LNCAP (cell line): ENCODE results near the gene CACNB1.

Source experiments
- TF ChIP-seq, protein P1 (sequence below): fragments of 450-650 bp; IDR thresholded peaks from 2 replicates; pipeline ENCODE4 v1.5.1; 2017; ENCODE audit warnings: mild to moderate bottlenecking

CACNB1 gene

GRCh38 chr17:39238311-39238972 is 41.0 kb upstream of the CACNB1 start:
- TF ChIP-seq, protein P1, sequence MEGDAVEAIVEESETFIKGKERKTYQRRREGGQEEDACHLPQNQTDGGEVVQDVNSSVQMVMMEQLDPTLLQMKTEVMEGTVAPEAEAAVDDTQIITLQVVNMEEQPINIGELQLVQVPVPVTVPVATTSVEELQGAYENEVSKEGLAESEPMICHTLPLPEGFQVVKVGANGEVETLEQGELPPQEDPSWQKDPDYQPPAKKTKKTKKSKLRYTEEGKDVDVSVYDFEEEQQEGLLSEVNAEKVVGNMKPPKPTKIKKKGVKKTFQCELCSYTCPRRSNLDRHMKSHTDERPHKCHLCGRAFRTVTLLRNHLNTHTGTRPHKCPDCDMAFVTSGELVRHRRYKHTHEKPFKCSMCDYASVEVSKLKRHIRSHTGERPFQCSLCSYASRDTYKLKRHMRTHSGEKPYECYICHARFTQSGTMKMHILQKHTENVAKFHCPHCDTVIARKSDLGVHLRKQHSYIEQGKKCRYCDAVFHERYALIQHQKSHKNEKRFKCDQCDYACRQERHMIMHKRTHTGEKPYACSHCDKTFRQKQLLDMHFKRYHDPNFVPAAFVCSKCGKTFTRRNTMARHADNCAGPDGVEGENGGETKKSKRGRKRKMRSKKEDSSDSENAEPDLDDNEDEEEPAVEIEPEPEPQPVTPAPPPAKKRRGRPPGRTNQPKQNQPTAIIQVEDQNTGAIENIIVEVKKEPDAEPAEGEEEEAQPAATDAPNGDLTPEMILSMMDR, result no peak

- TF ChIP-seq, protein P1, result no peak
Observed at GRCh38 chr17:39237586-39237985, 40.1 kb upstream of the CACNB1 start.

GRCh38 chr17:39236981-39237441 is 39.5 kb upstream of the CACNB1 start:
- TF ChIP-seq, protein P1, result no peak

DNA sequence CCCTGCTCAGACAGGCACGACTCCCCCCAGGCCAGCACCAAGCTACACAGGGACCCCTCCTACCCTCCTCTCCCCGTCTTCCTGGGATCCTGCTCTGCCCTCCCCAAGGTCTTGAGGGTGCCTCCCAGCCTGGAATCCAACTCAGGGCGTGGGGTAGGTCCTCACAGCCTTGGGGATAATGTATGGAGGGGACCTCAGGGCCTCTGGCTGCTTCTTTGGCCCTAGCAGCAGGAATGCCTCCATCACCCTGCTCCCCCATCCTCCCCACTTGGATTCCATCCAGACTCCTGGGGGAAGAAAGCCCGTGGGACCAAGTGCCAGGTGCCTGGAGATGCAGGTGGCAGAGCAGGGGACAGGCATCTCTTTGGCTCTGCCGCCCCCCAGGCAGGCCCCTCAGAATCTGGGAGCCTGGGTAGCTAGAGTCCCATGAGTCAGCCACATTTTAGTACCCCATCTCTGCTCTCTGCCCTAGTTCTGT is 39.0 kb upstream of the CACNB1 start:
- TF ChIP-seq, protein P1, result no peak

- TF ChIP-seq, protein P1, result peak; percentile 86
Observed at GRCh38 chr17:39235555-39236449, 38.3 kb upstream of the CACNB1 start.

DNA sequence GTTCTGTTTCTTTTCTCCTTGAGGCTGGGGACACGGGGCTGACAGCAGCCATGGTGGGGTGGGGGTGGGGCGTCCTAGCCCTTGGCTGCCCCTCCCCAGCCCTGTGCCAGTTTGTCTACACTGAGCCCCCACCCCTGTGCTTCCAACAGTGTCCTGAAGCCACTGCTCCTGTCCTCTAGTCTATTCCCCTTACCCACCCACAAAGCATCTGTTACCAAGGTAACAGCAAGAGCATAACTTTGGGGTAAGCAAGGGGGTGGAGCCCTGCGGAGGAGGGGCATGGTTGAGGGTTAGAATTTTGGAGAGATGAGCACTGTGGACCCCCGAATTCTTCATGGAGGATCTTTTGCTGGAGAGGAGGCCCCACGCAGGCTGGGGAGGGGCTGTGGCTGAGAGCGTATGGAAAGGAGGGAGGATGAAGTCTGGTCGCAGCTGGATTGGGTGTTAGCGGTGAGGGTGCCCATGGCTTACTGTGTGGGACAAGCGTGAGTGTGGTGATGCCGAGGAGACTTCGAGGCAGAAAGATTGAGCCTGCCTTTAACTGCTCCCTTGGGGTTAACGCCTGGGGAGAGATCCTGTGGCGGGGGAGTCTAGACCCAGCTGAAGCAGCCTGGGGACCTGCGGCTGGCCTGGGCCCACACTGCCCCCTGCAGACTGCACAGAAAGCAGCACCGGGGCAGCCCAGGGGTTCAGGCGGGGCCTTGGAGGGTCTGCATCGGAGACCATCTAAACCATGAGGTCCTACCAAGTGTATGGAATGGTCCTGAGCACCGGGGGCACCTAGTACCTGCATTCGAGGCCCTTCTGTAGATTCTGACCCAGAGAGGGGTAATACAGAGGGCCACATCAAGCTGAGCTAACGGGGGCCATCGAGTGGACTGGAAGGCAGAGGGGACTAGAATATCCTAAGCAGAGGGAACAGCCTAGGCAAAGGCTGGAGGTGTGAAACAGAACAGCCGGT is 34.4 kb upstream of the CACNB1 start:
- TF ChIP-seq, protein P1, result peak; percentile 71

DNA sequence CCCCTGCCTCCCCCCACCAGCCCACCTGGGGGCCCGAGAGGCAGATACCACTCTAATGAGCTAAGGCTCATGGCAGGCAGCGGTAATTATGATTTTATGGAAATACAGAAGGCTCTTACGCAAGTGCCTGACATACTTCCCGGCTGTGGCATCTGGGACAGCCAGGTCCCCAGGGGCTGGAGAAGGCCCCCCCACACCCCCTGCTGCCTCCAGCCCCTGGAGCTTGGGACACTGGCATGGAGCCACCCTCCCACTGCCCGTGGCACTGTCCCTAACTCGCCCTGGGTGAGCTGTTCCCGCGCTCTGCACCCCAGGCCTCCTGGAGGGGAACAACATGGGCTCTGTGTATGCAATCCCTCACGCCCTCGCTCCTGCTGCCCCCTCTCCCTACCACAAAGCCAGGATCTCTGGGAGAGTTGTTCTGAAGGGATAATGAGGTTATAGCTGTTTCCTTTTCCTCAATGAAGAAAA is 33.7 kb upstream of the CACNB1 start:
- TF ChIP-seq, protein P1, result no peak
